Activated T-helper 1 cell treated with anti-CD3 and anti-CD28 coated beads, Interleukin-2, amount 50 U/mL, for 16 hours (primary cell): ENCODE data around the gene CNBD2.
"Not testable (repeated sequence)": the region's sequence is repeated elsewhere in the genome, so short reads cannot be mapped to it uniquely, and the experiment has no call there.

Experiments used
- DNase-seq, 2 donors: peaks; one replicate each; pipeline ENCODE4 v3.0.0-alpha.2; 2020; ENCODE audit warnings: low read depth in 1 of 2, low spot score in 1 of 2

Gene CNBD2

DNA sequence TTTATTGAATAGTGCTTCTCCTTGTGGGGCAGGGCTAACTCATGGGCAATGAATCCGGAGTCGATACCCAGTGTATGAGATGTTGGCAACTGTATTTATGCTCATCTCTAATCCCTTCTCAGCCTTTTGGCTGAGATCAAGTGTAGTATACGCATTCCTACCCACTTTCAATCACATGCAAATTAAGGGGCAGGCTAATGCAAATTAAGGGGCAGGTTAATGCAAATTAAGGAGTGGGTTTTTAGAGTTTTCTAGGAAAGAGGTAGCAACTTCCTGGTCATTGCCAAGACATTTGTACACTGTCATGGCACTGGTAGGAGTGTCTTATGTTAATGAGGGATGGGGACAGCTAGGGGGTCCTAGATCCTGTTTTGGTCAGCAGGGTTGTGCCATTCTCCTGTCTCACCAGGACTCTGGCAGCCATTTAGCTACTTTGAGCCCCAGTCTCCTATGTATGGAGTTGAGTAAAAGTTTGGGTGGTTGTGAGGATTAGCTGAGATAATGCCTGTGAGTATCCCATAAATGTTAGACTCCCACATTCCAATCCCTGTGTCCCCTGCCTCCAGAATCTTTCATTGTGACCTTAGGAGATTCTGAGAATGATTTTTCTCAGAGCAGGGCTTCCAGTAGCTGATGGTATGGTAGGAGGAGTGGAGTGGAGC, at the start of gene CNBD2:
CNBD2 (plus strand) TSS at position 612 of the 662 bp plus-strand sequence. CDS start 173 bp downstream, outside the sequence.
- DNase-seq, result no peak

DNA sequence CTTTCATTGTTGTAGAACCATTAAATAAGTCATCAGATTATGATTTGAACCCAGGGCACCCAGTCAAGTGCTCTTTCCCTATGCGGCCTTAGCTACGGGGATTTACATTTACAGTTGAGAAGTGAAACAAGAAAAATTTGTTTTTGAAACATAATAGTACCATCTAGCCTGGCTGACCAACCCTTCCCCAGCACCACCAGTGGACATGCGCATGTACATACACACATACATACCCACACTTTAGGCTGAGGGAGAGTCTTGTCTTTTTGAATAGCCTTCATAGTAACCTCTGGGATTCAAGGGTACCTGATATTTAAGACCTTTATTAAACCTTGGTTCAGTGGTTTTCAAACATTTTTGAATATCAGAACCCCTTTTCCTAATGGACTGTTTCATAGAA, 47.9 kb upstream of the CNBD2 start:
- DNase-seq, result no peak

DNA sequence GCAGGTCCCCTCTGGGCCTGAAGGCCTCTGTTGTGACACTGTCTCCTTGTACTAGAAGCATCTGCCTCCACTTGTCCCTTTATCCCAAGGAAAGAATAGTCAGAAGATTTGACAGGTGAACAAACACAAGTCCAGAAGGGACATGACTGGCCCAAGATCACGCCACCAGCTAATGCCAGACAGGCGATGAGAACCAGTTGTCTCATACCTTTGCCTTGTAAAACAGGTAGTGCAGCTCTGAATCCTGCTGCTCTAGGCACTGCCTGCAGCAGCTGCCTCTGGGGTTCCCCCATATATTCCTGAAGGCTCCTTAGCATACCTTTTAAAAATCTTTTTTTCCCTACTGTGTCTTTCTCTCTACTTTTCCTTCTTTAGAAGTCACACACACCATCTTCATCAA, 39.1 kb upstream of the CNBD2 start:
- DNase-seq, result no peak

- DNase-seq, result no peak
Observed at GRCh38 chr20:35934050-35934449, 34.3 kb upstream of the CNBD2 start.

DNA sequence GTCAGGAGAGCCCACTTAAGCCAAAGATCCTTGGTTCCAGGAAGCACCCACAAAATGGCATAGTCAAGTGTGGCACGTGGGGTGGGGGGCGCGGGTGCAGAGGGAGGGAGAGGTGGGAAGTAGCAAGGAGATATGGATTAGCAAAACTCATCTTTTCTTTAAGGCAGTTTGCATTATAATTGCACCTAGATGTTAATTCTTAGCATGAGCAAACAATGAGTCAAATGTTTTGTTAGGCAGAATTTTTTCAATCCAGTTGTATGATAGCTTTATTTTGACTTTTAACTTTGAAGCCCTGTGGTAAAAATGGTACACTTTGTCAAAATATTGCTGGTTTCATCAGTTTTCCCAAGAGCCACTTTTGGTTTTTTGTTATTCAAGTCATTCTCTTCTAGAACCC, 29.1 kb upstream of the CNBD2 start:
- DNase-seq, result no peak

DNA sequence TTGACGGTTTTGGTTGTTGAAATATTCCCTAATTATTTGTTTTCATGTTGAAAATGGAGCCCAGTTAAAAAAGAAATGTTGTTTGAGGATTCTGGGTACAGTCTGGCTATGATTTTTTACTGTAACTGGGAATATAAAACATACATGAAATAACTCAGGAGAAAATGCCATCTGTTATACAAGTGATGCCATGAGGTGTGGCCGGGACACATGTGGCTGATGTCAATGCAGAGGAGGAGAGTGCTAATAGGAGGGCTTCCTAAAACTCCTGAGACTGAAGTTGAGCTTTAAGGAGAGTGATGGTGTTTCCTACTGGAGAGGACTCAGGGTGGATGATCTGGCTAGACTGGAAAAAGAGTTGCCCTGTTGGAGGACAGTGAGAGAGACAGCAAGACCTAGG, 26.8 kb upstream of the CNBD2 start:
- DNase-seq, result no peak

GRCh38 chr20:35942243-35942642, 26.1 kb upstream of the CNBD2 start:
- no peak for DNase-seq

DNA sequence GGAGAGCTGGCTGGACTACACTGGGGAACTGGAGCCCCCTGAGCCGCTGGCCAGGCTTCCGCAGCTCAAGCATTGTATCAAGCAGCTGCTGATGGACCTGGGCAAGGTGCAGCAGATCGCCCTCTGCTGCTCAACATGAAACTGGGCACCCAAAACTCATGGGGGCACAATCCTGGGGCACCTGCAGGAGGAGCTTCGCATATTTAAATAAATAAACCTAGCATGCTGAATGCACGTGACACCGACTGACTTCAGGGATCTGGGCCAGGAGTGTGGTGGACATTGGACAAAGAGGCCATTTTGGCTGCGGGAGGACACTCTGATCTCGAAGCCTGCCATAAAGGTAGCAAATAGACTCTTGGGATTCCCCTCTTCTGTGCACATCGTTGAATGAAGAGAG, 20.9 kb upstream of the CNBD2 start:
- no peak for DNase-seq

DNA sequence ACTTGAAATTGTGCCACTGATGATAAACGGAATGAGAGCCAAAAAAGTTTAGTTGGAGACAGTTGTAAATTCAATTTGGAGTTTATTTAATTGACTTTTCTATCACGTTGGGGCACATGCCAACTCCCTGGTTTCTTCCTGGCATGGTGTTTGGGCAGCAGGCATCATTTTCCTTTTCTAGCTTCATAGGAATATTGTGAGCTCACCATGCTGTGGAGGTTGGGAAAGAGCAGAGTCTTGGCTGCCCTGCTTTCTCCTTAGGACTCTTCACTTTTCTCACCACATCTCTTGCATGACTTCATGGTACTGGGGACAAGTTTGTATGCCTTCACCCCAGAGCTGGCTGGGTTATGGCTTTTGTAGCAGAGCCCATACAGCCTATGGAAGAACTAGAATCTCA, 20.5 kb upstream of the CNBD2 start:
- DNase-seq, result no peak

DNA sequence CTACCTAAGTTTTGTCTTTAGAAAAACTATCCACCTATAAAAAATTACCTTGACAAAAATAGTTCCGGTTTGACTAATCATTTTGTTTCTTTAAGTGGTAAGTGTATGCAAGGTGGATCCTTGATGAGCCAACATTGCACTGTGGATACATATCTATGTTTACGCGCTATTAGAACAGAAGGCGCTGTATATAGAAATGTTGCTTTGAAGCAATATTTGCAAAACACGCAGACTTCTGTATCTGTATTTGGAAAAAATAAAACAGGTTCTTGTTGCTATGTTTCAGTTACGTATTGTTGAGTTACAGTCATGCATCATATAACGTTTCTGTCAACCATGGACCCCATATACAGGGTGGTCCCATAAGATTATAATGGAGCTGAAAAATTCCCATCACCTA, 18.3 kb upstream of the CNBD2 start:
- no peak for DNase-seq

DNA sequence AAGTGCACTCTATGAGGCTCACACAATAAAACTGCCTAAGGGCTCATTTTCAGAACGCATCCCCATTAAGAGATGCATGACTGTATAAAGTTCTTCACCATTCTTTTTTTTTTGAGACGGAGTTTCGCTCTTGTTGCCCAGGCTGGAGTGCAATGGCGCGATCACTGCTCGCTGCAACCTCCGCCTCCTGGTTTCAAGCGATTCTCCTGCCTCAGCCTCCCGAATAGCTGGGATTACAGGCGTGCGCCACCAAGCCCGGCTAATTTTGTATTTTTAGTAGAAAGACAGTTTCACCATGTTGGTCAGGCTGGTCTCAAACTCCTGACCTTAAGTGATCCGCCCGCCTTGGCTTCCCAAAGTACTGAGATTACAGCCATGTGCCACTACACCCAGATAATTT, 16.3 kb upstream of the CNBD2 start:
- DNase-seq, result not testable (repeated sequence)

- DNase-seq, result no peak
Observed at GRCh38 chr20:35952480-35953386, 15.7 kb upstream of the CNBD2 start.

GRCh38 chr20:35953387-35954199, 14.8 kb upstream of the CNBD2 start:
- peak; percentile 53 to 56 for DNase-seq

DNA sequence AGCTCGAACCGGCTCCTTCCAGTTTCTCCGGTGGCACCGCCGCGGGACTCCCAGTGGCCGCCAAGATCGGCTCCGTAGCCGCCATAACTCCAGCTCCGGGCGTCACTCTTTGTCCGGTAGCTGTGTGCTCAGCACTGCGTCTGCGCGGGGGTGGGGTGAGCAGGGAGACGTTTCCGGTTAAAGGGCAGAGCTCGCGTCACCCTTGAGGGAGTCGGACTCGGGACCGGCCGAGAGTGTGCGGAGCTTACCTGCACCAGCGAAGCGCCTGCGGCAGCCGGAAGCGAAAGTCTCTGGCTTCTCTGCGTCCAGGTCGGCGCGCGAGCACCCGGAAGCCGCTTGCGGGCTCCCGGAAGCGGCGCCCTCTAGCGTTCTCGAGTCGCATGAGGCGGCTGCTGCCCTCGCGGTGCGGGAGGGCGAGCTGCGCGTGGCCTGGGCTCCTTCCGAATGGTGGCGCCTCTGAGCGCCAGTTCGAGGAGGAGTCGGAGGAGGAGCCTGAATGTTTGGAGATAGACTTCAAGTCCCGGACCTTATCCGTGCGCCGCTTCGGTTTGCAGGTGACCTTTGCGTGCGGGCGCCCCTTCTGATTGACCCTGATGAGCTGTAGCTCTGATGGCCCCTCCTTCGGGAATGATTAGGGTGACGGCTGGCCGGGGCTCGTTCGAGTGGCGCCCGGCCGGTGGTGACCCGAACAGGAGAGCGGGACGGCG, 14.0 kb upstream of the CNBD2 start, which contains the start of gene SCAND1:
SCAND1 (minus strand) TSS at position 303 of the 707 bp plus-strand sequence; CDS start at position 85, 218 bp downstream.
- DNase-seq, result peak; percentile 93 to 96

GRCh38 chr20:35954907-35955251, 13.5 kb upstream of the CNBD2 start:
- peak in 1 of 2 donors; percentile 6 for DNase-seq

- no peak for DNase-seq
Observed at GRCh38 chr20:35956616-35957015, 11.8 kb upstream of the CNBD2 start.

DNA sequence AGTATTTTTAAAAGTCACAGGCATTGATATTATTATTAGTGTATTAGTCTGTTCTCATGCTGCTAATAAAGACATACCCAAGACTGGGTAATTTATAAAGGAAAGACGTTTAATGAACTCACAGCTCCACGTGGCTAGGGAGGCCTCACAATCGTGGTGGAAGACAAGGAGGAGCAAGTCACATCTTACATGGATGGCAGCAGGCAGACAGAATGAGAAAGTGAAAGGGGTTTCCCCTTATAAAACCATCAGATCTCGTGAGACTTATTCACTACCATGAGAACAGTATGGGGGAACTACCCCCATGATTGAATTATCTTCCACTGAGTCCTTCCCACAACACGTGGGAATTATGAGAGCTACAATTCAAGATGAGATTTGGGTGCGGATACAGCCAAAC, 9.1 kb upstream of the CNBD2 start:
- not testable (repeated sequence) for DNase-seq

- DNase-seq, result no peak
Observed at GRCh38 chr20:35963878-35964277, 4.5 kb upstream of the CNBD2 start.

GRCh38 chr20:35968930-35969329, 540 bp downstream of the CNBD2 start:
- no peak for DNase-seq

GRCh38 chr20:35971981-35972380, 3.6 kb downstream of the CNBD2 start:
- DNase-seq, result no peak

DNA sequence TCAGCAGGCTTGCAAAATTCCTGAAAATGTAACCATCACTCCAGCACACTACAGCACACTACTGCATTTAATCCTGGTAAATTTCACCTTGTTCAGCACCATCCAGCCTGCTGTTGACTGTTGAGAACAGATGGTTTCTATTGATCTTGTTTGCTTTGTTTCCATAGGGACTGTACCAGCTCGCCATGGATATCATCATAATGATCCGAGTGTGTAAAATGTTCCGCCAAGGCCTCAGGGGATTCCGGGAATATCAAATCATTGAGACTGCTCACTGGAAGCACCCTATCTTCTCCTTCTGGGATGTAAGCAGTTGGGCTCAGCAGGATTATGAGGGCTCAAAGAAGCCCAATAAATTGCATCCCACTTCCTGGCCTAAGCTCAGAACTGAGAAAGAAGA, 4.1 kb downstream of the CNBD2 start:
- no peak for DNase-seq
